ENCODE data around the gene COA3. TPM values are rescaled to one million over a fixed set of nuclear protein-coding genes. Genes with fewer than 3 reads are reported as not detected.
A peak's percentile ranks its signal among the peaks of the same experiment; 100 is the strongest.

The COA3 gene
- total and polyA plus RNA-seq, 4 donors: 55.7 to 142 (median 76.7) TPM

DNA sequence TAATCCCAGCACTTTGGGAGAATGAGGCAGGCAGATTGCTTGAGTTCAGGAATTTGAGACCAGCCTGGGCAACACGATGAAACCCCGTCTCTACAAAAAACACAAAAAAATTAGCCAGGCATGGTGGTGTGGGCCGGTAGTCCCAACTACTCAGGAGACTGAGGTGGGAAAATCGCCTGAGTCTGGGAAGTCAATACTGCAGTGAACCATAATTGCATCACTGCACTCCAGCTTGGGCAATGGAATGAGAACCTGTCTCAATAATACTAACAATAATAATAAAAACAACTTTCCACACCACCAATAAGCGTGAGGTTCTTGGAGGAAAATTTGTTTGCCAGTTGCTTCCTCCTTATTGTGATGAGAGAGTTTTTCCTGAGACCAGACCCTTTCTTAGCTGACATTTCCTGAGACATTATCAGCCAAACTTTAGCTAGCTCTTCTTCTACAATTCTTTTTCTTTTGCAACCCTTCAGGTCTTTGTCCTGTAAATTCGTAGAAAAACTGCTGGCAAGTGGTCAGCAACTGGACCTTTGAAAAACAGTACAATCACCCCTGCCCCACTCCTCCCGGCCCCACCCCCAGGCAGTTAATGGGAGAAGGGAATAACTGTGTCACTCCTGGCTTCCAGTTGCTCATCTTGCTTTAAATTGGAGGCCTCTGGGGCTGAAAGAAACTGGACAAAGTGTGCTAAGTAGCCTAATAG, 50.1 kb downstream of the COA3 start:
- Histone ChIP-seq H3K9me3 (ENCODE audit: control insufficient read depth in 4 of 4, insufficient read depth in 3 of 4, low read length in 3 of 4) (no peaks in the 10 kb centered on the region), H3K27ac (ENCODE audit: low read depth in 1 of 2, low read length in 1 of 2) (peak overlapping the region in 1 of 2 donors; percentile 61), H3K4me3 (no peak overlapping the region), H3K9ac (ENCODE audit: insufficient read depth in 1 of 2, low read length in 2 of 2) (no peak overlapping the region), H3K36me3 (ENCODE audit: control insufficient read depth in 4 of 4, insufficient read depth in 4 of 4, low read length in 4 of 4) (no peaks in the 10 kb centered on the region), H3K4me1 (ENCODE audit: control insufficient read depth in 5 of 5, insufficient read depth in 5 of 5, low read length in 5 of 5) (peaks cover 4 to 50% (median 16%) of the 10 kb centered on the region in 5 donors), H3K27me3 (ENCODE audit: control insufficient read depth in 3 of 3, insufficient read depth in 3 of 3, low read length in 2 of 3) (no peaks in the 10 kb centered on the region)
- ATAC-seq (ENCODE audit: insufficient read depth, low FRiP score) (no peak), DNase-seq (no peak)
- WGBS, 2 donors: 59 to 70% methylated on average over 7 of the region's 7 CpGs
- TF ChIP-seq, protein P1, sequence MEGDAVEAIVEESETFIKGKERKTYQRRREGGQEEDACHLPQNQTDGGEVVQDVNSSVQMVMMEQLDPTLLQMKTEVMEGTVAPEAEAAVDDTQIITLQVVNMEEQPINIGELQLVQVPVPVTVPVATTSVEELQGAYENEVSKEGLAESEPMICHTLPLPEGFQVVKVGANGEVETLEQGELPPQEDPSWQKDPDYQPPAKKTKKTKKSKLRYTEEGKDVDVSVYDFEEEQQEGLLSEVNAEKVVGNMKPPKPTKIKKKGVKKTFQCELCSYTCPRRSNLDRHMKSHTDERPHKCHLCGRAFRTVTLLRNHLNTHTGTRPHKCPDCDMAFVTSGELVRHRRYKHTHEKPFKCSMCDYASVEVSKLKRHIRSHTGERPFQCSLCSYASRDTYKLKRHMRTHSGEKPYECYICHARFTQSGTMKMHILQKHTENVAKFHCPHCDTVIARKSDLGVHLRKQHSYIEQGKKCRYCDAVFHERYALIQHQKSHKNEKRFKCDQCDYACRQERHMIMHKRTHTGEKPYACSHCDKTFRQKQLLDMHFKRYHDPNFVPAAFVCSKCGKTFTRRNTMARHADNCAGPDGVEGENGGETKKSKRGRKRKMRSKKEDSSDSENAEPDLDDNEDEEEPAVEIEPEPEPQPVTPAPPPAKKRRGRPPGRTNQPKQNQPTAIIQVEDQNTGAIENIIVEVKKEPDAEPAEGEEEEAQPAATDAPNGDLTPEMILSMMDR (IDR thresholded peaks at IDR 0.05; ENCODE audit: control extremely low read depth, extremely low read depth): no peak

Small RNA genes lying within 50 kb of the gene (small RNA-seq; reads per million reads assigned to genes)
- gene HMGN2P15 (ENCODE audit: low replicate concordance) (not detected), gene MIR6781 (ENCODE audit: low replicate concordance) (not detected)

Other genes with a start within 250 kb of the COA3 start
- 1 to 10 TPM in 1 of 2 donors, under 1 TPM in 1; 0.98 to 1.3 TPM for gene HSD17B1, start 245.8 kb downstream of the COA3 start, total RNA-seq
- 1 to 10 TPM; 1.8 to 2.4 TPM for gene HSD17B1, start 245.8 kb downstream of the COA3 start, polyA plus RNA-seq
- 10 to 100 TPM; 25.9 to 93.2 TPM for gene COASY, start 236.6 kb downstream of the COA3 start, total RNA-seq
- gene COASY, start 236.6 kb downstream of the COA3 start, polyA plus RNA-seq: 10 to 100 TPM; 57.3 to 71.3 TPM
- gene MLX, start 231.6 kb downstream of the COA3 start, total RNA-seq: 10 to 100 TPM; 31.9 to 69.7 TPM
- gene MLX, start 231.6 kb downstream of the COA3 start, polyA plus RNA-seq: 10 to 100 TPM; 61.8 to 71.6 TPM
- 1 to 10 TPM; 3.4 to 7.5 TPM for gene PSMC3IP, start 221.0 kb downstream of the COA3 start, total RNA-seq
- gene PSMC3IP, start 221.0 kb downstream of the COA3 start, polyA plus RNA-seq: 1 to 10 TPM; 3.7 to 4.3 TPM
- gene RETREG3, start 189.3 kb downstream of the COA3 start, total RNA-seq: 10 to 100 TPM; 61.3 to 62.7 TPM
- gene RETREG3, start 189.3 kb downstream of the COA3 start, polyA plus RNA-seq: 10 to 100 TPM; 16.1 to 27.6 TPM
- 10 to 100 TPM; 12.1 to 38.1 TPM for gene TUBG1, start 189.0 kb downstream of the COA3 start, total RNA-seq
- 10 to 100 TPM; 31.1 to 39.0 TPM for gene TUBG1, start 189.0 kb downstream of the COA3 start, polyA plus RNA-seq
- 10 to 100 TPM; 13.0 to 22.0 TPM for gene TUBG2, start 139.4 kb downstream of the COA3 start, total RNA-seq
- 10 to 100 TPM in 1 of 2 donors, 1 to 10 TPM in 1; 6.9 to 10.5 TPM for gene TUBG2, start 139.4 kb downstream of the COA3 start, polyA plus RNA-seq
- gene PLEKHH3, start 121.7 kb downstream of the COA3 start, total RNA-seq: 10 to 100 TPM; 23.9 to 30.2 TPM
- gene PLEKHH3, start 121.7 kb downstream of the COA3 start, polyA plus RNA-seq: 10 to 100 TPM; 21.2 to 22.0 TPM
- gene CCR10, start 116.9 kb downstream of the COA3 start, total RNA-seq: 1 to 10 TPM in 1 of 2 donors, under 1 TPM in 1; 1.00 to 1.9 TPM
- gene CCR10, start 116.9 kb downstream of the COA3 start, polyA plus RNA-seq: 1 to 10 TPM in 1 of 2 donors, under 1 TPM in 1; 0.55 to 3.1 TPM
- gene CNTNAP1, start 116.2 kb downstream of the COA3 start, total RNA-seq: 10 to 100 TPM in 1 of 2 donors, 1 to 10 TPM in 1; 9.9 to 12.5 TPM
- 1 to 10 TPM; 2.9 to 5.4 TPM for gene CNTNAP1, start 116.2 kb downstream of the COA3 start, polyA plus RNA-seq
- gene EZH1, start 53.7 kb downstream of the COA3 start, total RNA-seq: 10 to 100 TPM; 33.6 to 53.2 TPM
- 10 to 100 TPM; 20.7 to 21.2 TPM for gene EZH1, start 53.7 kb downstream of the COA3 start, polyA plus RNA-seq
- 10 to 100 TPM; 55.0 to 66.6 TPM for gene RAMP2, start 37.5 kb downstream of the COA3 start, total RNA-seq
- 100 to 1,000 TPM in 1 of 2 donors, 10 to 100 TPM in 1; 43.8 to 101 TPM for gene RAMP2, start 37.5 kb downstream of the COA3 start, polyA plus RNA-seq
- 10 to 100 TPM; 42.4 to 64.8 TPM for gene VPS25, start 25.3 kb downstream of the COA3 start, total RNA-seq
- gene VPS25, start 25.3 kb downstream of the COA3 start, polyA plus RNA-seq: 10 to 100 TPM; 45.1 to 93.7 TPM
- under 1 TPM; 0.40 to 0.77 TPM for gene WNK4, start 18.1 kb downstream of the COA3 start, total RNA-seq
- gene WNK4, start 18.1 kb downstream of the COA3 start, polyA plus RNA-seq: under 1 TPM; 0.09 to 0.49 TPM
- 1 to 10 TPM in 1 of 2 donors, under 1 TPM in 1; 0.92 to 1.6 TPM for gene CNTD1, start 157 bp upstream of the COA3 start, total RNA-seq
- under 1 TPM; 0.61 to 0.64 TPM for gene CNTD1, start 157 bp upstream of the COA3 start, polyA plus RNA-seq
- 100 to 1,000 TPM in 1 of 2 donors, 10 to 100 TPM in 1; 87.6 to 114 TPM for gene BECN1, start 25.6 kb upstream of the COA3 start, total RNA-seq
- 10 to 100 TPM; 33.0 to 81.6 TPM for gene BECN1, start 25.6 kb upstream of the COA3 start, polyA plus RNA-seq
- 100 to 1,000 TPM in 1 of 2 donors, 10 to 100 TPM in 1; 46.4 to 109 TPM for gene PSME3, start 34.7 kb upstream of the COA3 start, total RNA-seq
- 100 to 1,000 TPM in 1 of 2 donors, 10 to 100 TPM in 1; 34.5 to 117 TPM for gene PSME3, start 34.7 kb upstream of the COA3 start, polyA plus RNA-seq
- gene AOC2, start 45.9 kb upstream of the COA3 start, total RNA-seq: 1 to 10 TPM; 1.6 to 2.4 TPM
- gene AOC2, start 45.9 kb upstream of the COA3 start, polyA plus RNA-seq: 1 to 10 TPM; 1.5 to 1.6 TPM
- 100 to 1,000 TPM in 1 of 2 donors, 10 to 100 TPM in 1; 82.9 to 154 TPM for gene AOC3, start 52.5 kb upstream of the COA3 start, total RNA-seq
- gene AOC3, start 52.5 kb upstream of the COA3 start, polyA plus RNA-seq: 10 to 100 TPM; 50.0 to 55.6 TPM
- under 1 TPM in 1 of 2 donors, not detected in 1; 0.09 TPM for gene G6PC1, start 102.1 kb upstream of the COA3 start, total RNA-seq
- gene G6PC1, start 102.1 kb upstream of the COA3 start, polyA plus RNA-seq: not detected
- gene AARSD1, start 165.8 kb upstream of the COA3 start, total RNA-seq: 10 to 100 TPM; 27.6 to 39.8 TPM
- 10 to 100 TPM; 34.4 to 57.0 TPM for gene AARSD1, start 165.8 kb upstream of the COA3 start, polyA plus RNA-seq
- 1 to 10 TPM; 1.1 to 1.8 TPM for gene PTGES3L, start 181.4 kb upstream of the COA3 start, total RNA-seq
- gene PTGES3L, start 181.4 kb upstream of the COA3 start, polyA plus RNA-seq: under 1 TPM; 0.43 to 0.69 TPM
- gene RUNDC1, start 181.9 kb upstream of the COA3 start, total RNA-seq: 10 to 100 TPM; 12.7 to 16.7 TPM
- gene RUNDC1, start 181.9 kb upstream of the COA3 start, polyA plus RNA-seq: 1 to 10 TPM; 8.1 to 8.7 TPM
- gene RPL27, start 199.7 kb upstream of the COA3 start, total RNA-seq: 100 to 1,000 TPM; 665 to 826 TPM
- 1,000 to 10,000 TPM; 2,343 to 3,245 TPM for gene RPL27, start 199.7 kb upstream of the COA3 start, polyA plus RNA-seq
- gene IFI35, start 208.1 kb upstream of the COA3 start, total RNA-seq: 10 to 100 TPM; 18.8 to 40.6 TPM
- gene IFI35, start 208.1 kb upstream of the COA3 start, polyA plus RNA-seq: 10 to 100 TPM; 36.7 to 60.3 TPM
- 100 to 1,000 TPM in 1 of 2 donors, 10 to 100 TPM in 1; 62.3 to 255 TPM for gene VAT1, start 223.7 kb upstream of the COA3 start, total RNA-seq
- 100 to 1,000 TPM in 1 of 2 donors, 10 to 100 TPM in 1; 80.2 to 162 TPM for gene VAT1, start 223.7 kb upstream of the COA3 start, polyA plus RNA-seq
- gene RND2, start 226.5 kb upstream of the COA3 start, total RNA-seq: 1 to 10 TPM in 1 of 2 donors, under 1 TPM in 1; 0.34 to 1.3 TPM
- under 1 TPM; 0.25 to 0.51 TPM for gene RND2, start 226.5 kb upstream of the COA3 start, polyA plus RNA-seq